ENCODE measurements around the gene COL5A1.

Gene COL5A1

DNA sequence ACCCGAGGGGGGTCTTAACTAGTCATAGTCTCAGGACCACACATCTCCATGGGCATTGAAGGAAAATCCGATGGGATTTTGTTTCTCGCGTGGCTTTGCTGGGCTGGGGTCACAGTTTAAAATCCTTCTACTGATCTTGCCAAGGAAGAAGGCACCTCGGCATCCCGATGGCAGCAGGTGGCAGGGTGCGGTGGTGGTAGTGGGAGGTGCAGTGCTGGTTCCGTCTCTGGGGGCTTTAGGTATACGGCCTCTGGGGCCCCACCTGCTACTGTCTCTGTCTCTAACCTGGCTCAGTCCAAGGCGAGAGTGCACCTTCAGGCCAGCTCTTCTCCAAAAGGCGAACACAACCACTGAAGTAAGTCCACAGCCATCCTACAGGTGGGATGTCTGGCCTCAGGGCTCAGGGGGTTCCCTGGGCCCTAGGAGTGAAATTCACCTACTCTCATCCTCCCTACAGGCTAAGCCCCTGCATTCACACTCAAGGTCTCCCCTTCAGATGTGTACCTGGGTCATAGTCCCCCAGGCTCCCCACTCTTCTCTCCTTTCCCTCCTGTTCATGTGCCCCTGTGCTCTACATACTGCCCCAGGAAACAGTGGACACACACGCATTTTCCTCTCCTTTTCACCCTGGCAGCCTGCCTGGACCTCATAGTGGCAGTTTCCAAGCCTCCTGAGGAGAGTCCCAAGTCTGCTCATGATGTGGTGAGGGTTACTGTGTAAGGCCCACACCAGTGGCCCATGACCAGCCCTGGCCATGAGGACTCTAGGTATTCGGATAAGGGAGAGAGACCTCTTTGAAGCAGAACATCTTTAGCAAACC, 238.3 kb downstream of the COL5A1 start:
- Histone ChIP-seq H3K9ac (no peak overlapping the region), H3K4me1 (no peaks in the 10 kb centered on the region), H3K79me2 (no peaks in the 10 kb centered on the region), H2AFZ (no peak overlapping the region), H3K27ac (no peak overlapping the region), H3K27me3 (ENCODE audit: control insufficient read depth, insufficient read depth, low read length) (no peaks in the 10 kb centered on the region), H3K4me3 (ENCODE audit: low read depth, low read length) (no peak overlapping the region), H3K9me3 (ENCODE audit: control insufficient read depth, low read length) (no peaks in the 10 kb centered on the region), H3K4me2 (ENCODE audit: low read length) (no peak overlapping the region), H3K36me3 (ENCODE audit: control insufficient read depth, insufficient read depth, low read length) (no peaks in the 10 kb centered on the region)
- TF ChIP-seq, protein P1, sequence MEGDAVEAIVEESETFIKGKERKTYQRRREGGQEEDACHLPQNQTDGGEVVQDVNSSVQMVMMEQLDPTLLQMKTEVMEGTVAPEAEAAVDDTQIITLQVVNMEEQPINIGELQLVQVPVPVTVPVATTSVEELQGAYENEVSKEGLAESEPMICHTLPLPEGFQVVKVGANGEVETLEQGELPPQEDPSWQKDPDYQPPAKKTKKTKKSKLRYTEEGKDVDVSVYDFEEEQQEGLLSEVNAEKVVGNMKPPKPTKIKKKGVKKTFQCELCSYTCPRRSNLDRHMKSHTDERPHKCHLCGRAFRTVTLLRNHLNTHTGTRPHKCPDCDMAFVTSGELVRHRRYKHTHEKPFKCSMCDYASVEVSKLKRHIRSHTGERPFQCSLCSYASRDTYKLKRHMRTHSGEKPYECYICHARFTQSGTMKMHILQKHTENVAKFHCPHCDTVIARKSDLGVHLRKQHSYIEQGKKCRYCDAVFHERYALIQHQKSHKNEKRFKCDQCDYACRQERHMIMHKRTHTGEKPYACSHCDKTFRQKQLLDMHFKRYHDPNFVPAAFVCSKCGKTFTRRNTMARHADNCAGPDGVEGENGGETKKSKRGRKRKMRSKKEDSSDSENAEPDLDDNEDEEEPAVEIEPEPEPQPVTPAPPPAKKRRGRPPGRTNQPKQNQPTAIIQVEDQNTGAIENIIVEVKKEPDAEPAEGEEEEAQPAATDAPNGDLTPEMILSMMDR (IDR thresholded peaks at IDR 0.05) = no peak

DNA sequence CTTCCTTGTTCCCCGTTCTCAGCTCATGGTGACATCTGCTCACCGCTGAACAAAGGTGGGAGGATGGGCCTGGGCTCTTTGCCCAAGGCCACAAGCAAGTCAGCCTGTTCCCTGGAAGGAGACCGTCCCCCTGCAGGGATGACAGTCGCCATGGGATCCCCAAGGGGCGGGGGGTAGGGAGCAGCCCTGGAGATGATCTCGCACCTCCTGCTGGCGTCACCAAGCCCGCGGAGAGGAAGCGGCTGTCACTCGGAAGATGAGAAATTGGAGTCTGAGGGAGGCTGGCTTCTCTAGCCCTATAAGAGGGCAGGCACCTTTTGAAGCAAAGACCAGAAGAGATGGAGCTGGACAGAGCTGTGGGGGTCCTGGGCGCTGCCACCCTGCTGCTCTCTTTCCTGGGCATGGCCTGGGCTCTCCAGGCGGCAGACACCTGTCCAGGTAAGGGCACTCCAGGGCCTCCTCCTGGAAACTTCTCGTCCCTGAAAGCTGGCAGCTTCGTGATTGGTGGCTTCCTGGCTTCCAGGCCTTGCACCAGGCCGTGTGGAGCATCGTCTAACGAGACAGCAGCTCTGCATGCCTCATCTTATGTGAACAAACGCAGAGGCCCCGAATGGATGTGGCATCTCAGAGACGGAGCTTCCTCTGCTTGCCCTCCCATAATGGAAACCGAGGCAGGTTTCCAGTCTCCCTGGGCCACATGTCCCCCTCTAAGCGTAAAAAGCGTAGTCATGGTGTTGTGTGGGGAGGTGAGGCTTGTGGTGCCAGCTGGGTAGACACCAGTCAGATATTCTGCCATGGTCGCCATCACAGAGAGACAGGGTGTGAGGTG, 239.1 kb downstream of the COL5A1 start, which contains the start of gene FCN2:
Gene FCN2, plus strand, starts transcription at position 327 of the 829 bp plus-strand sequence. Its CDS starts 12 bp downstream, at position 339.
- no peak within 1 kb of the TSS for H3K4me3 ChIP-seq (ENCODE audit: low read depth, low read length)
- H3K27ac ChIP-seq = no peak within 1 kb of the TSS
- no peaks in the 10 kb centered on the region for H3K36me3 ChIP-seq (ENCODE audit: control insufficient read depth, insufficient read depth, low read length)
- no peaks in the 10 kb centered on the region for H3K9me3 ChIP-seq (ENCODE audit: control insufficient read depth, low read length)
- H3K4me1 ChIP-seq = no peaks in the 10 kb centered on the region
- H3K4me2 ChIP-seq (ENCODE audit: low read length) = no peak within 1 kb of the TSS
- TF ChIP-seq, protein P1 (IDR thresholded peaks at IDR 0.05) = no peak
- H3K27me3 ChIP-seq (ENCODE audit: control insufficient read depth, insufficient read depth, low read length) = no peaks in the 10 kb centered on the region
- H2AFZ ChIP-seq = no peak within 1 kb of the TSS
- H3K79me2 ChIP-seq = no peaks in the 10 kb centered on the region
- no peak within 1 kb of the TSS for H3K9ac ChIP-seq

DNA sequence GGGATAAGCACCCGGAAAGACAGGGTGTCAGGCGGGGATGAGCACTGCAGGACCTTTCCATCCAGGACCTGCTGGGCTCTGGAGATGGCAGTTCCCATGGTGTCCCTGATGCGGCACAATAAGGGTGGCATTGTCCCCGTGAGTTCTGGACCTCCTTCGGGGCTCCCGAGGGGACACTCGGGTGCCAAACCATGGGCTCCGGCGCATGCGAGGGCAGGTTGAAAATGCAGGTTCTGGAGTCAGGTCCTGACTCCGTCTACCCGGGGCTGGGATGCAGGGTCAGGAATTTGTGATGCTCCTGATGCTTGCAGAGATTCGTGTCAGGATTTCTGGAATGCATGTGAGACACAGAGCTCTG, 239.7 kb downstream of the COL5A1 start:
- TF ChIP-seq, protein P1 (IDR thresholded peaks at IDR 0.05) = no peak
- Histone ChIP-seq H3K4me3 (ENCODE audit: low read depth, low read length) (no peak overlapping the region), H3K9me3 (ENCODE audit: control insufficient read depth, low read length) (no peaks in the 10 kb centered on the region)

DNA sequence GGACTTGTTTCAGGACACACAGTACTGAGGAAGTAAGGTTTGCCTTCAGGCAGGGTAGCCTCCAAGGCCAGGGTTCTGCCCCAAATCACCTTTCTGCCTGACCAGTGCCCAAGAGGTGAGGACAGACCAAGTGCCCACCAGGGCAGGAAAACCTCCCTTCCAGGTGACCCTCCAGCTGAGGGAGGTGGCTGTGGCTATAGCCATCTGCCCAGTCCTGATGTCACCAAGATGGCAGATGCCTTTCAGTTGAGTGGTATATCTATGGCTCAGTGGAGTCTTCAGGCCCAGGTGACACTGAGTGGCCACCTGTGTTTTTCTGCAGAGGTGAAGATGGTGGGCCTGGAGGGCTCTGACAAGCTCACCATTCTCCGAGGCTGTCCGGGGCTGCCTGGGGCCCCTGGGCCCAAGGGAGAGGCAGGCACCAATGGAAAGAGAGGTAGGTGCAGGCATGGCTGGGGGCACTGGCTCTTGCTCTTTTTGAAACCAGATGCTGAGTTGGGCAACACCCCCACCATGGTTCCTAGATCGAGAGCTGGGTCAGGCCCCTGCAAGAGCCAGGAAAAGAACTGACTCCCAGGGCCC, 240.7 kb downstream of the COL5A1 start:
- Histone ChIP-seq H3K79me2 (no peaks in the 10 kb centered on the region), H2AFZ (no peak overlapping the region), H3K9me3 (ENCODE audit: control insufficient read depth, low read length) (no peaks in the 10 kb centered on the region), H3K4me3 (ENCODE audit: low read depth, low read length) (no peak overlapping the region), H3K36me3 (ENCODE audit: control insufficient read depth, insufficient read depth, low read length) (no peaks in the 10 kb centered on the region), H3K27ac (no peak overlapping the region), H3K4me2 (ENCODE audit: low read length) (no peak overlapping the region), H3K4me1 (no peaks in the 10 kb centered on the region), H3K27me3 (ENCODE audit: control insufficient read depth, insufficient read depth, low read length) (no peaks in the 10 kb centered on the region), H3K9ac (no peak overlapping the region)
- TF ChIP-seq, protein P1 (IDR thresholded peaks at IDR 0.05) = no peak

More for the DNA sequence above, 239.7 kb downstream of the COL5A1 start:
- H2AFZ ChIP-seq = no peak overlapping the region
- no peaks in the 10 kb centered on the region for H3K79me2 ChIP-seq
- no peaks in the 10 kb centered on the region for H3K4me1 ChIP-seq
- H3K27ac ChIP-seq = no peak overlapping the region
- no peak overlapping the region for H3K4me2 ChIP-seq (ENCODE audit: low read length)
- no peaks in the 10 kb centered on the region for H3K36me3 ChIP-seq (ENCODE audit: control insufficient read depth, insufficient read depth, low read length)
- H3K9ac ChIP-seq = no peak overlapping the region
- H3K27me3 ChIP-seq (ENCODE audit: control insufficient read depth, insufficient read depth, low read length) = no peaks in the 10 kb centered on the region
